Osteoblast (primary cell): ENCODE data around the gene CLIC1. TPM values are rescaled to one million over a fixed set of nuclear protein-coding genes. Genes with fewer than 3 reads are reported as not detected.
A peak's percentile ranks its signal among the peaks of the same experiment; 100 is the strongest.

Source experiments
- DNase-seq: peaks from one replicate; pipeline ENCODE4 v3.0.0; 2011; ENCODE audit warnings: low spot score, mixed read lengths; ENCODE audit not compliant: insufficient read length; ENCODE audit errors: missing footprints
- H2AFZ ChIP-seq: 2 replicates; pipeline ENCODE4 v1.6.0; 2011; ENCODE audit warnings: mild to moderate bottlenecking, low read length
- H3K27ac ChIP-seq: 2 replicates; pipeline ENCODE4 v1.5.1; 2011; ENCODE audit warnings: mild to moderate bottlenecking, low read depth, low read length, moderate library complexity
- H3K27me3 ChIP-seq: 2 replicates; pipeline ENCODE4 v1.6.0; 2012; ENCODE audit warnings: mild to moderate bottlenecking, control low read depth, inconsistent platforms, low read length, moderate library complexity; ENCODE audit not compliant: insufficient read depth
- H3K36me3 ChIP-seq: 2 replicates; pipeline ENCODE4 v1.5.1; 2011; ENCODE audit warnings: mild to moderate bottlenecking, low read length, control low read depth, moderate library complexity; ENCODE audit not compliant: insufficient read depth
- H3K4me1 ChIP-seq: 2 replicates; pipeline ENCODE4 v1.5.1; 2011; ENCODE audit warnings: mild to moderate bottlenecking, low read length, control low read depth, moderate library complexity; ENCODE audit not compliant: insufficient read depth
- H3K4me2 ChIP-seq: 2 replicates; pipeline ENCODE4 v1.6.0; 2011; ENCODE audit warnings: mild to moderate bottlenecking, low read length; ENCODE audit not compliant: insufficient read depth
- H3K4me3 ChIP-seq: fragments of 200-600 bp; sonication (generic); 3 replicates; pipeline ENCODE4 v1.5.1; 2012; ENCODE audit warnings: mild to moderate bottlenecking, low read length, inconsistent platforms; ENCODE audit not compliant: insufficient read depth
- H3K79me2 ChIP-seq: 2 replicates; pipeline ENCODE4 v1.6.0; 2012; ENCODE audit warnings: mild to moderate bottlenecking, low read length, control low read depth, inconsistent platforms; ENCODE audit not compliant: insufficient read depth
- H3K9me3 ChIP-seq: 2 replicates; pipeline ENCODE4 v1.5.1; 2011; ENCODE audit warnings: low read depth, low read length, control low read depth
- H4K20me1 ChIP-seq: 2 replicates; pipeline ENCODE4 v1.6.0; 2012; ENCODE audit warnings: mild to moderate bottlenecking, low read length, control low read depth; ENCODE audit not compliant: insufficient read depth
- total RNA-seq: library from RNA; depleted of rRNA; stranded (reverse); fragments of >200 nt; gene quantifications from 2 replicates; pipeline ENCODE4 v1.2.3, GENCODE V29; 2012
- TF ChIP-seq, protein P1 (sequence below): IDR thresholded peaks from 2 replicates; pipeline ENCODE4 v1.5.1; 2011; ENCODE audit warnings: mild to moderate bottlenecking, low read depth, low read length, moderate library complexity; ENCODE audit errors: extremely low read depth

The CLIC1 gene
- total RNA-seq, 1 donor, result 502 TPM

DNA sequence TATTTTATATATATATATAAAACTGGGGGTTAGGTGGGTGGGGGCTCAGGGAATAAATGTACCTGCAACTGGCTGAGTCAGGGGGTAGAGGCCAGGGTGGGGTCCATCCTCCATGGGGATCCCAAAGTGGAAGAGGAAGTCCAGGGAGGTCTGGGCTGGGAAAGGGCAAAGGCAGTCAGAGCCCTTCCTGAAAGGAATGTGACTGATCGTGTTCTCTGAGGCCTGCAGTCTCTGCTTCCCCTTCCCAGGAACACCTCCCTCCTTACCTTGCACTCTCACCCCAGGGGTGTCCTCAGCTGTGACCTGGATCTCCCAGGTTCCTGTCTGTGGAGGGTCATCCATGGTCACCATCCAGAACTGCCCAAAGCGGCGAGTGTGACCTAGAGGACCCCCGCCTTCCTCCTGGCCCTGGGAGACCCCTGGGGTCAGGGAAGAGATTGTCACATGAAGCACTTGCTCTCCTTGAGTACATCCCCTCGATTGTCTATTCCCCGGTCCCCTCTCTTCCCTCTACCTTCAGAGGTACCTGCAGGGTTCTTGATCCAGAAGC is 30.8 kb upstream of the CLIC1 start:
- TF ChIP-seq, protein P1, sequence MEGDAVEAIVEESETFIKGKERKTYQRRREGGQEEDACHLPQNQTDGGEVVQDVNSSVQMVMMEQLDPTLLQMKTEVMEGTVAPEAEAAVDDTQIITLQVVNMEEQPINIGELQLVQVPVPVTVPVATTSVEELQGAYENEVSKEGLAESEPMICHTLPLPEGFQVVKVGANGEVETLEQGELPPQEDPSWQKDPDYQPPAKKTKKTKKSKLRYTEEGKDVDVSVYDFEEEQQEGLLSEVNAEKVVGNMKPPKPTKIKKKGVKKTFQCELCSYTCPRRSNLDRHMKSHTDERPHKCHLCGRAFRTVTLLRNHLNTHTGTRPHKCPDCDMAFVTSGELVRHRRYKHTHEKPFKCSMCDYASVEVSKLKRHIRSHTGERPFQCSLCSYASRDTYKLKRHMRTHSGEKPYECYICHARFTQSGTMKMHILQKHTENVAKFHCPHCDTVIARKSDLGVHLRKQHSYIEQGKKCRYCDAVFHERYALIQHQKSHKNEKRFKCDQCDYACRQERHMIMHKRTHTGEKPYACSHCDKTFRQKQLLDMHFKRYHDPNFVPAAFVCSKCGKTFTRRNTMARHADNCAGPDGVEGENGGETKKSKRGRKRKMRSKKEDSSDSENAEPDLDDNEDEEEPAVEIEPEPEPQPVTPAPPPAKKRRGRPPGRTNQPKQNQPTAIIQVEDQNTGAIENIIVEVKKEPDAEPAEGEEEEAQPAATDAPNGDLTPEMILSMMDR, result no peak
- peaks cover 4% of the 10 kb centered on the region for H3K4me1 ChIP-seq
- H3K4me2 ChIP-seq, result no peak overlapping the region
- no peak overlapping the region for H3K4me3 ChIP-seq
- no peak overlapping the region for H2AFZ ChIP-seq
- no peak overlapping the region for H3K27ac ChIP-seq
- no peaks in the 10 kb centered on the region for H4K20me1 ChIP-seq
- H3K36me3 ChIP-seq, result peaks cover 3% of the 10 kb centered on the region
- H3K27me3 ChIP-seq, result no peaks in the 10 kb centered on the region
- H3K79me2 ChIP-seq, result no peaks in the 10 kb centered on the region
- no peaks in the 10 kb centered on the region for H3K9me3 ChIP-seq
- DNase-seq, result peak; percentile 61

DNA sequence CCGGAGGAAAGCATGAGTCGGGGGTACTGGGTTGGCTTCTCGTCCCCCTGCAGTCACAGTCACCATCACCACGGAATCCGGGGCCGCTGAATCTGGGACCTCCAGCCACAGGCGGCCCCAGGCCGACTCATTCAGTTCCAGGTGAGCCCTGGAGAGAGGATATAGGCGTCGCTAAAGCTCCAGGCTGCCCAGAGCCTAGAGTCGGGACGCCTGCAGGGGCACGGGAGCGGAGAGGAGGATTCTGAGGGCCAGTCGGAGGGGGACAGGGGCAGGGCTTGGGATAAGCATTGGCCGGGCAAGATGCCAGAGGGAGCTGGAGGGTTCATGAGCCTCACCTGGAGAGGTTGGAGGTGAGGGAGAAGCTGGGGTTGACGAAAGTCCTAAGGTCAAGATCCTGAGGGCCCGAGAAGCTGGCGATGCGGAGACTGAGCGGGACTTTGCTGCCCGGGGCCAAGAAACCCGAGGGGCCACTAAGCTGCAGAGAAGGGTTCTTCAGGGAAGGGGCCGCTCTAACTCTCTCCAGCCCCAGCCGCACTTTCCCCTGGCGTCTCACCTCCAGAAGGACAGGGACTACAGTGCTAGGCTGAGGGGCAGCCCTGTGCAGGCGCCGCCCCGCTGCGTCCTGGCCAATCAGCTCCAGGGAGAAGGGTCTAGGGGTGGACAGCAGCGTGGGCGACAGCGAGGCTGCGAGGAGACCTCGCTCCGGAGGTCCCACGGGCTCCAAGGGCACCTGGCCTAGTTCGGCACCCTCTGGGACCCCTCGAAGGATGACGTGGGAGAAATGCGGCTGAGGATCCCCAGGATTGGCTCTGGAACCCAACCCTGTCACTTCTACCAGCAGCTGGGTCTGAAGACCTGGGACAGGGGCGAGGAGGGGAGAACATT is 29.8 kb upstream of the CLIC1 start:
- no peaks in the 10 kb centered on the region for H3K27me3 ChIP-seq
- H3K27ac ChIP-seq, result no peak overlapping the region
- peak overlapping the region; percentile 83 for H3K4me2 ChIP-seq
- peak overlapping the region; percentile 65 for H3K4me3 ChIP-seq
- no peaks in the 10 kb centered on the region for H3K79me2 ChIP-seq
- H3K36me3 ChIP-seq, result peaks cover 9% of the 10 kb centered on the region
- peak overlapping the region; percentile 84 for H2AFZ ChIP-seq
- H3K9me3 ChIP-seq, result no peaks in the 10 kb centered on the region
- TF ChIP-seq, protein P1, result no peak
- peak; percentile 74 for DNase-seq
- no peaks in the 10 kb centered on the region for H4K20me1 ChIP-seq
- H3K4me1 ChIP-seq, result peaks cover 4% of the 10 kb centered on the region

DNA sequence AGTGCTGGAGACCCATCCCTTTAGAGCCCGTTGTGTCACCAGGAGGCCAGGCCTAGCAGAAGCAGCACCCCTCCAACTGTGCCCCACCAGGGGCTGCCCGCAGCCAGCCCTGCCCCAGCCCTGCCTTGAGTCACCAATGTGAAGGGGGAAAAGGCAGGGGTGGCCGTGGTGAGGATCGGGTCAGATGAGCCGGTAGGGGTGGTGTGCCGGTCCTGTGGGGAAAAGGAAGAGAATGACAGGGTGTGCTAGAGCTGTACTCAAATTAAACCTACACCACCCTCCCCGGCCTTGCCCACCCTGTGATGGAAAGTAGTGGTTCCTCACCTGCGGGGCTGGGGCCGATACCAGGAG is 29.2 kb upstream of the CLIC1 start:
- Histone ChIP-seq H3K79me2 (no peaks in the 10 kb centered on the region), H3K9me3 (no peaks in the 10 kb centered on the region), H3K27me3 (no peaks in the 10 kb centered on the region), H3K4me2 (no peak overlapping the region), H3K4me1 (peaks cover 4% of the 10 kb centered on the region), H2AFZ (no peak overlapping the region), H3K27ac (no peak overlapping the region), H4K20me1 (no peaks in the 10 kb centered on the region), H3K4me3 (no peak overlapping the region), H3K36me3 (peaks cover 11% of the 10 kb centered on the region)
- TF ChIP-seq, protein P1, result no peak
- DNase-seq, result no peak

DNA sequence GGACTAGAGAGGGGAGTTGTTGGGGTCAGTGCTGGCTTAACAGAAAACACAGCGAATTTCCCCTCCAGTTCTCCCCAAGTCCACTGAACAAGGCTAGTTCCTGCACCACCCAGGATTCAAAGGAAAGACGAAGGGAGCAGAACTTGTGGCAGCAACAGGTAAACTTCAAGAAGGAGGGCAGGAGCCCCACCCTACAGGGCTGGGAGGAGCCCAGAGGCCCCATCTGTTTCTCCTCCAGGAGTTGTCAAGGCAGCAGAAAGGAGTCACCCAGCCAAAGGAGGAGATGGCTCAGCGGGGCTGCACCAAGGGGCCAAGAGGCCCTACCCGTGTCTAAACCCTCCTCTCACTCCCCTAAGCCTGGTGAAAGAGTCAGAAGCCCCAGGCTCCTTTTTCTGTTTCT is 27.9 kb upstream of the CLIC1 start:
- no peak overlapping the region for H3K4me2 ChIP-seq
- no peak overlapping the region for H3K27ac ChIP-seq
- TF ChIP-seq, protein P1, result no peak
- peaks cover 22% of the 10 kb centered on the region for H3K36me3 ChIP-seq
- H2AFZ ChIP-seq, result no peak overlapping the region
- H3K4me1 ChIP-seq, result peaks cover 4% of the 10 kb centered on the region
- DNase-seq, result no peak
- no peaks in the 10 kb centered on the region for H3K79me2 ChIP-seq
- H3K4me3 ChIP-seq, result no peak overlapping the region
- H4K20me1 ChIP-seq, result no peaks in the 10 kb centered on the region
- H3K27me3 ChIP-seq, result no peaks in the 10 kb centered on the region
- no peaks in the 10 kb centered on the region for H3K9me3 ChIP-seq
